HG02973 (cell line): Measurements from ENCODE around the gene LTBP1.

Source experiments
- ATAC-seq: cut with Tn5 transposase; IDR thresholded peaks from one replicate; pipeline ENCODE4 v1.9.1; 2021; ENCODE audit warnings: moderate library complexity; ENCODE audit not compliant: unreplicated experiment

LTBP1 gene

GRCh38 chr2:33002863-33003262 lies 56.1 kb downstream of the LTBP1 start:
- ATAC-seq = no peak

GRCh38 chr2:33005057-33005456 lies 58.3 kb downstream of the LTBP1 start:
- ATAC-seq = no peak

GRCh38 chr2:33008716-33009115 lies 62.0 kb downstream of the LTBP1 start:
- no peak for ATAC-seq

- no peak for ATAC-seq
Observed at GRCh38 chr2:33009249-33009648, 62.5 kb downstream of the LTBP1 start.

GRCh38 chr2:33011373-33011772 lies 64.6 kb downstream of the LTBP1 start:
- no peak for ATAC-seq

GRCh38 chr2:33011941-33012340 lies 65.2 kb downstream of the LTBP1 start:
- ATAC-seq = no peak

GRCh38 chr2:33013684-33014110 lies 66.9 kb downstream of the LTBP1 start:
- no peak for ATAC-seq

- no peak for ATAC-seq
Observed at GRCh38 chr2:33014268-33014667, 67.5 kb downstream of the LTBP1 start.

- no peak for ATAC-seq
Observed at GRCh38 chr2:33015421-33016142, 68.8 kb downstream of the LTBP1 start.

GRCh38 chr2:33018271-33018670 lies 71.5 kb downstream of the LTBP1 start:
- ATAC-seq = no peak

GRCh38 chr2:33019796-33020195 lies 73.0 kb downstream of the LTBP1 start:
- no peak for ATAC-seq

- no peak for ATAC-seq
Observed at GRCh38 chr2:33020883-33021282, 74.1 kb downstream of the LTBP1 start.

GRCh38 chr2:33021542-33022227 lies 74.9 kb downstream of the LTBP1 start:
- ATAC-seq = no peak

- ATAC-seq = no peak
Observed at GRCh38 chr2:33022395-33022985, 75.7 kb downstream of the LTBP1 start.

GRCh38 chr2:33022989-33023727 lies 76.4 kb downstream of the LTBP1 start:
- ATAC-seq = no peak

GRCh38 chr2:33023728-33024500 lies 77.2 kb downstream of the LTBP1 start:
- ATAC-seq = no peak

GRCh38 chr2:33024758-33025157 lies 78.0 kb downstream of the LTBP1 start:
- no peak for ATAC-seq

- ATAC-seq = no peak
Observed at GRCh38 chr2:33029459-33029858, 82.7 kb downstream of the LTBP1 start.

- no peak for ATAC-seq
Observed at GRCh38 chr2:33029926-33030325, 83.2 kb downstream of the LTBP1 start.

- ATAC-seq = no peak
Observed at GRCh38 chr2:33030326-33030725, 83.6 kb downstream of the LTBP1 start.

GRCh38 chr2:33032245-33032644 lies 85.5 kb downstream of the LTBP1 start:
- ATAC-seq = no peak
